Activated CD4-positive, CD25-positive, alpha-beta regulatory T cell treated with anti-CD3 and anti-CD28 coated beads, Interleukin-2, amount 50 U/mL, for 24 hours (primary cell): ENCODE data around the gene BAHD1.
A peak's percentile ranks its signal among the peaks of the same experiment; 100 is the strongest.

Experiments
- ATAC-seq, 2 donors: fragments of 150-1000 bp; cut with Tn5 transposase; one replicate each; pipeline ENCODE4 v1.10.0; 2021; ENCODE audit warnings: mild to moderate bottlenecking in 1 of 2, moderate library complexity in 1 of 2

The BAHD1 gene

DNA sequence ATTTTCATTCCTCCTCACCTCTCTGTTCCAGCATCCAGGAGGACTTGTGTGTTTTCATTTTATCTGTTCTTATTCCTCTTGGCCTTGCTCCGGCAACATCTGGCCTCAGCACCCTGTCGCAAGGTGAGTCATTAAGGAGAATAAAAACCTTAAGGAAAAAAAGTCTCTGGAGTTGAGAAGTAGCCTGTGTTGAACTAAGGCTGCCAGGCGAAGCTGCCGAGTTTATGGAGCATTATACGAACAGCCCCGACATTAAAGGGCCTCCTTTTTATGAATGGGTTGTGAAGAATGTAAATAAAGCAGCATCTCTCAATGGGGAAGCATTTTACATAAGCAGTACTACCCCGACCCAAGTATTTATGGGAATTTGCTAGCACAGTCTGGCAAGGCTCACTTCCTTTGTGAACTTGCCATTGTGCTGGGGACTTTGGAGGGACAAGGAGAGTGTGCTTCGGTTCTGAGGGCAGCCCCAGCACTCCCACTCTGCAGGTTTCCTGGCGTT, 4.7 kb downstream of the BAHD1 start:
- ATAC-seq, result no peak

DNA sequence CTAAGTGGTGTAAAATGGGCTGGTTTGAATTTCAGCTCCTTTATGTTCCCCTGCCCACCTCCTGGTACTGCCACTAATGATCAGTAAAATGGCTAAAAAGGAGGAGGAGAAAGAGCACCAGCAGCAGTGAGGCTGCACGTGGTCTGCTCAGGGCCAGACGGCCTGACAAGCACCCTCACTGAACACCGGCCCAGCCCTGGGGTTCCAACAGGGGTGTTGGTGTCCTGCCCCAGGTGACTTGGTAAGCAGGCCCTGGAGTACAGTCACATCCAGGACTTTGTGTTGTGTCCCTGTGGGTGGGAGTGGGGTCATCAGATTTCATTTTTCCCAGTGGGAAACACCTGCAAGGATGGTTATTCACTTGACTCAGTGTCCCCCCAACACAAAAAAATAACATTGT, 5.4 kb downstream of the BAHD1 start:
- no peak for ATAC-seq

DNA sequence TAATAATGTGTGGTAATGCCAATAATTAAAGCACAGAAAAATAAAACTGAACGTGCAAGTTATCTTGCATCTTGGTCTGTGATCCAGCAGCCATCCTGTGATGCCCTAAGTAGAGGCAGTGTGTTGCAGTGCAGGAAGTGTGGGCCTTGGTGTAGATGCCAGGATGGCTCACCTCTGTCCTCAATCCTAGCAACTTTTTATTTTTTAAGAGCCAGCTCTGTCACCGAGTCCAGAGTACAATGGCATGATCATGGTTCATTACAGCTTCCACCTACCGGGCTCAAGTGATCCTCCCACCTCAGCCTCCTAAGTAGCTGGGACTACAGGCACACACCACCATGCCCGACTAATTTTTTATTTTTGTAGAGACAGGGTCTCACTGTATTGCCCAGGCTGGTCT, 7.6 kb downstream of the BAHD1 start:
- ATAC-seq, result no peak

DNA sequence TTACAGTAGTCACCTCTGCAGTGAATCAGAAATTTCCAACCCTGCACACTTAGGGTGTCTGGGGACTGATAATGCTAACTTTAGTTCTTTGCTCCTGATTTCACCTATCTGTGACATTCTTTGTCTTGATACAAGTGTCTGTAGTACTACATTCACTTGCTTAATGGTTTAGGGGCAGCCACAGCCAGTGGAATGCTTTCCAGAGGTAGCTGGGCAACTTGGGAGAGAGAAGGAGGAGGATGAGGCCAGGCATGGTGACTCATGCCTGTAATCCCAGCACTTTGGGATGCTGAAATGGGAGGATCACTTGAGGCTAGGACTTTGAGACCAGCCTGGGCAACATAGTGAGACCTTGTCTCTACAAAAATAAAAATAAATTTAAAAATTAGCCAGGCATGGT, 8.5 kb downstream of the BAHD1 start:
- no peak for ATAC-seq

DNA sequence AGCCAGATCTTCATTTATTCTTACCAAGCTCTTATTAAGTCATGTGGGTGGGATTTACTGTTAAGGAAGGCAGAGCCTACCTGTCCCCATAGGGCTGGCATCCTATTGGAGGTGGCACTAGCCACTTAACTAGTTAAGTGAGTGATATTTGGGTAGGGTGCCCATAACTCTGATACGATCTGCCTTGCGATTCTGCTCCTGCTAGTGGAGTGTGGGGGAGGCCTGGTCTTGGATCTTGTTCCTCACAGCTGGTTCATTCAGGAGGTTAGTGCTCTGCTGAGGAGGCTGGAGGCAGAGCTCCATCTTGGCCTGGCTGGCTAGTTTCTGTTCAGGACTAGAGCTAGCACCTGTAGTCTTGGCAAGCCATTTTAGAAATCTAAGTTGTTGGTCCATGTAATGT, 9.3 kb downstream of the BAHD1 start:
- no peak for ATAC-seq

DNA sequence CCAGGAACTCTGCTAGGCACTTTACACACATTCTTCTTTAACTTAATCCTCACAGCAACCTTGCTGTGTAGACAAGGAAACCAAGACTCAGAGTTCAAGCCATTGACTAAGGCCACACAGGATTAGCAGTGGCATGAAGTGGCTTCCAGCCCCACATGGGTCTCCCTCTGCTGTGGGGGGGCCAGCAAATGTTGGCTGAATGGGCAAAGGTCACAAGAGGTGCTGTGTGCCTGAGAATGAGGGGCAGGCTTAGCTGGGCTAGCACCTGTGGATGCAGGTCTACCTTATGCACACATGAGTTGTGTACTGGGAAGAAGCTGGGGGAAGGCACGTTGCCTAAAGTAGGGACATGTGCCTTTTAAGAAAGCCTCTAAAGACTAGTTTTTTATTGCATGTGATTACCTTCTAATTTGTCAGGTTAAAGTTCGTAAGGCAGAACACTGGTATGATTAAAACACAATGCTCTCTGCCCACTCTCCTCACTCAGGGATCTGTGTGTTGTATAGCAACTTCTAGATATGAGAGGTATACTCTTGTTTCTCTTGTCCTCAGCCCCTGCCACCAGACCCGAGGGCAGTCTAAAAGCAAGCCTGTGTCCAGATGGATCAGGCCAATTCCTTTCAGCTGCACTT, 10.9 kb downstream of the BAHD1 start:
- no peak for ATAC-seq

DNA sequence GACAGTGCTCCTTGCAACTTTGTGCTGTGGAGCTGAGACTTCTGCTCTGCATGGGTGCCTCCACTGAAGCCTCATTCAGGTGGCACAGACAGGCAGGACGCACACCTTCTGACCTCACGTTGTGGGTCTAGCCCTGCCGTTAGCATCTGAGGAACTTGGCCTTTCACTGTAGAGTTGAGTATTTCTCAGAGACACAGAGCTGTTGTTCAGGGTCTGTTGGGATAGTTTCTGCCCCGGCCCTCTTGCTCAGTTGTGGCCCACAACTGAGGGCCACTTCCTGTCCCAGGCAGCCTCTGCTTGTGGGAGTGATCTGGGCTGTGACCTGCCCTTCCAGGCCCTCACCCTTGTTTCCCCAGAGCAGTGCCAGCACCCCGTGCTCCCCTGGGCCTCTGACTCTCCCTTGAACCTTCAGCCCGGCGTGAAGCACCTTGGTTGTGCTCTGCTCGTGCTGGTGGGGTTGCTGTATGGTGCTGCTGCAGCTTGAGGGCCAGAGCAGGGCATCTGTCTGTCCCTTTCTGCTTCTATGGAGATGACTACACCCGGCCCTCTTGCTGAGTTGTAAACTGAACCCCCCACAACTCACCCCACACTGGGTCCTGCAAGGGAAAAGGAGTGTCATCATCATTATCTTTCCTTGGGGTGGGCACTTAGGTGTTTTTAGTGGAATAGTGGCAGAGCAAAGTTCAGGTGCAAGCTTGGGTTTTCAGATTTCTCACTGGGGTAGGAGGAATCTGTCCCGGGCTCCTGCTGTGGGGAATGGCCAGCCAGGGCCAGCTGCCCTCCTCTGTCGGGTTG, 11.7 kb downstream of the BAHD1 start:
- ATAC-seq, result peak; percentile 37 to 44

DNA sequence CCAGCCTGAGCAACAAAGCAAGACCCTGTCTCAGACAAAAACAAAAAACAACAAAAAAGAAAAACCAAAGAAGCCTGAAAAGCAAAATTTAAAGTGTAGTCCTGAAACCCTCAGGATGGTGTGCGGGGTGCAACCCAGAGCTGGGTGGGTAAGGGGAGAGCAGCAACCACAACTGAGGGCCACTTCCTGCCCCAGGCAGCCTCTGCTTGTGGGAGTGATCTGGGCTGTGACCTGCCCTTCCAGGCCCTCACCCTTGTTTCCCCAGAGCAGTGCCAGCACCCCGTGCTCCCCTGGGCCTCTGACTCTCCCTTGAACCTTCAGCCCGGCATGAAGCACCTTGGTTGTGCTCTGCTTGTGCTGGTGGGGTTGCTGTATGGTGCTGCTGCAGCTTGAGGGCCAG, 13.2 kb downstream of the BAHD1 start:
- ATAC-seq, result peak; percentile 63 to 66

DNA sequence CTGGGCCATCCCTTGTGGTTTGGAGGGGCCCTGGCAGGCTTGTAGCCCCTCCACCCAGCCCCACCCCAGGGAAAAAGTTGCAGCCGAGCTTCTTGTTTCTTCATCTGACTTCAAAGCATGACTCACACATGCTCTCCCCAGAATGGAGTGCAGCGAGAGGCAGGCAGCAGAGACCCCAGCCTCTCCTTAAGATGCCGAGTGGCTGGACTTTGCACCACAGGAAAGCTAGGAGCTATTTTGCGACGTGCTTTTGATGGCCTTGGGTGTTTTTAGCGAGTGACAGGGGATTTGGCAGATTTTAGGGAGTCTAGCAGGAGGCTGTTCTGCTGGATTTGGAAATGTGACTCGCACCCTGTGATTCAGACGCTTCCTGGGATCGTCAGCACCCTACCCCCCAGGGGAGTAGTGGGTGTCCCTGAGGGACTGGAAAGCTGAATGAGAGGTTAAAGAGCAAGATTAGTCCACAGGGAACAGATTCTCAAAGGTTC, 14.2 kb downstream of the BAHD1 start:
- ATAC-seq, result no peak

DNA sequence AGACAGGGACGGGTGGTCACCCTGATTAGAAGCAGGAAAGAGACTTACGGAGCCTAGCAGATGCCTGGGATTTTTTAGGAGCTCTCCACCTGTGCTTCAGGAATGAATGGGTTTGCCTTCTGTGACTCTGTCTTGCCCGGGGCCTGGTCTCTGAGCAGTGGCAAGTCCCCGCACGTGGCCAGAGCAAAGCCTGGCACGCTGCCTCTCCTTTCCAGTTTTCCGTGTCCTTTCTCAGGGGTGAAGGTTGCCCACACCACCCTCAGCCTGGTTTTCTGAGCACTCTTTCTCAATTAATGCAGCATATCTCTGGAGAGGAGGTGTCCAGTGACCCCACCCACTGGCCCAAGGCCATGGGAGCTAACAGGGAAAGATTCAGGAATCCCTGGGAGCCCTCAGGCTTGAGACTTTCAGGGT, 15.6 kb downstream of the BAHD1 start:
- no peak for ATAC-seq

DNA sequence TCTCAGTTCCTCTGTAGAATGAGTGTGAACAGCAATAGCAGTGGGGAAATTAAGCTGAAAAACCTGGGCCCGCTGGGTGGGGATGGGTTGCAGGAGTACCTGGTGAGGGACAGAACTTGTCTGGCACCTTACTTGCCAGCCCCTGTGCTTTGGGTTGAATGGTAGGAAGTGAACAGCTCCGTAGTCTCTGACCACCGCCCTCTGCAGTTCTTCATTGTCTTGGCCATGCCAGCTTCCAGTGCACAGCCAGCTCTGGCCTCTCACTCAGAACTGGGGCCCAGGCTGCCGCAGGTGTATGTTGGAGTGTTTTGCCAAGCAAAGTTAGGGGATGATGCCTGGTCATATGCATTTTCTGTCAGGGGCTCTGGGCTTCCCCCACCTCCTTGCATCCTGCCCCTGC, 16.0 kb downstream of the BAHD1 start:
- no peak for ATAC-seq

DNA sequence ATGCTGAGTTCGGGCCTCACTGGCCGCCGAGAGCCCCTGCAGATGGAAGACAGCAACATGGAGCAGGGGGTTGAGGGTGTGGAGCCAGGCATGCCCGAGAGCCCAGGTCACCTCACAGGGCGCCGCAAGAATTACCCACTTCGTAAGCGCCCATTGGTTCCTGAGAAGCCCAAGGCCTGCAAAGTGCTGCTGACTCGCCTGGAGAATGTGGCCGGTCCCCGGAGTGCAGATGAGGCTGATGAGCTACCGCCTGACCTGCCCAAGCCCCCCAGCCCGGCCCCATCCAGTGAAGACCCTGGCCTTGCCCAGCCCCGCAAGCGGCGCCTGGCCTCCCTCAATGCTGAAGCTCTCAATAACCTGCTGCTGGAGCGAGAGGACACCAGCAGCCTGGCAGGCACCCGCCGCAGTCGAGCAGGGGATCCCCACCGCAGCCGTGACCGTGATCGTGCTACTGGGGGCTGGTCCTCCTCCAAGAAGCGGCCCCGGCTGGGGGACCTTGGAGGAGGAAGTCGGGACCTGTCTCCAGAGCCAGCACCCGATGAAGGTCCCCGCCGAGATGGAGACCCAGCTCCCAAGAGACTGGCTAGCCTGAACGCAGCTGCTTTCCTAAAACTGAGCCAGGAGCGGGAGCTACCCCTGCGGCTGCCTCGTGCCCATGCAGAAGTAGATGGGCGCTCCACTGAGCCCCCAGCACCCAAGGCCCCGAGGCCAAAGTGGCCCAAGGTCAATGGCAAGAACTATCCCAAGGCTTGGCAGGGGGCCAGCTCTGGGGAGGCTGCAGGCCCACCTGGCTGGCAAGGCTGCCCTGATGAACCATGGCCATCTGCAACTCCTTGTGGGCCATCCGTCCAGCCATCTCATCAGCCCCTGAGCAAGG, 18.0 kb downstream of the BAHD1 start:
- ATAC-seq, result no peak

DNA sequence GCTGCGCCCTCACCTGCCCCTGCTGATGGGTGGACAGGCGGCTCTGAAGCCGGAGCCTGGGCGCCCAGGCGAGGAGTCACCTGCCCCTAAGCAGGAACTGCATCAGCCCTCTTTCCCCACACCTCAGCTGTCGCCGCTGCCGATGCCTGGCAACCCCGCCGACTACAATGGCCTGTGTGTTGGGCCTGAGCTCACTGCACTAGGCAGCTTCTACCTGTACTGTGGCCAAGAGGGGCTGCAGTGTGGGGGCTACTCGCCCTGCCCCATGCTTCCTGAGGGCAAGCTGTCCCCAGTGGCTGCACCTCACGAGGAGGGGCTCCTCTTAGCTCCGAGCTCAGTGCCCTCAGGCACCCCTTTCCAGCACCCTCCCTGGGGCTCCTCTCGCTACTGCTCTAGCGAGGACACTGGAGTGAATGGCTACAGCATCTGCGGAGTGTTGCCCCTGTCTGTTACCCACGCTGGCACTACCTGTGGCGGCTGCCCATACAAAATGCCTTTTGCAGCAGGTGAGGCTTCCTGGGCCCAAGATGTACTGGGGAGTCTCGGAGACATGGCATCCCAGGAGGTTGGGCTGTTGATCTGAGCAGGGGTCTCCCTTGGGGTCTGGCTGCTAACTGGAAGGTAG, 18.8 kb downstream of the BAHD1 start:
- no peak for ATAC-seq

DNA sequence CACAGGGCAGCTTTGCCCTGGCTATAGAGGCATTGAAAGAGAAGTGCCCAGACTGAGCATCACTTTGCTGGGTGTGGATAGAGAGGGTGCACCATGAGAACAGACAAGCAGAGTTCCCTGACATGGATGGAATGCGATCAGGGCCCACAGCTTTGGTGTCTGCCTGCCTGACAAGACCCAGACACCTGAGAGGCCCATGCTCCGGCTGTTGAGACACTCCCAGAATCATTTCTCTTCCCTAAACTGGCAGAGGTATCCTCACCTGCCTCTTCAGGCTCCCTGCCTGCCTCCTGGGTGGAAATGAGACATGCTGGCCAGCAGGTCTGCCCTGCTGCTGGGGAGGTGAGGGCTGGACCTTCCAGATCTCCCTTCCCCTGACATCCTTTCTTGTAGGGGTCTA, 19.7 kb downstream of the BAHD1 start:
- ATAC-seq, result no peak

DNA sequence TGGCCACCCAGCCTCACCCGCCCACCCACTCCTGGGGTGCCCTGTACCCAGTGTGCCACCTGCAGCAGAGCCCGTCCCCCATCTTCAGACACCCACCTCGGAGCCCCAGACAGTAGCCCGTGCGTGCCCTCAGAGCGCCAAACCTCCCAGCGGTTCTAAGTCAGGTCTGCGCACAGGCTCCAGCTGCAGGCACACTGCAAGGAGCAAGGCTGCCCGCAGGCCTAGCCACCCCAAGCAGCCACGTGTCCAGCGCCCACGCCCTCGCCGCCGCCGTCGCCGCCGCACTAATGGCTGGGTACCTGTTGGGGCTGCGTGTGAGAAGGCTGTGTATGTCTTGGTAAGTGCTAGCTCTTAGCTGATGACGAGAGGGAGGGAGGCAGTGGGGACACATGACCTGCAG, 21.2 kb downstream of the BAHD1 start:
- no peak for ATAC-seq

DNA sequence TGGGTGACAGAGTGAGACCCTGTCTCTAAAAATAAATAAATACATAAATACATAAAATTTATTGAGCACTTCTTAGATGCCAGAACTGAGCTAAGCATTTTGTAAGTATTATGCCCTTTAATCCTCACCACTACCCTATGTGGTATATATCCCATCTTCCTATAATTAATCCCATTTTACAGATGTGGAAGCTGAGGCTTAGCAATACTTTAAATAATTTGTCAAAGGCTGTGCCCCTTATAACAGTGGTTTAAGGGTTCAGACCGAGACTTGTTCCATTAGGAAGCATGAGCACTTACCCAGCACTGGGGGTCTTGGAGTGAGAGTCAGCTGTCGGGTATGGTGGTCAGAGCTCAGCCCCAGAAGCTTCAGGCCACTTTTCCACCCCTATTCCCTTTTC, 22.5 kb downstream of the BAHD1 start:
- ATAC-seq, result no peak

DNA sequence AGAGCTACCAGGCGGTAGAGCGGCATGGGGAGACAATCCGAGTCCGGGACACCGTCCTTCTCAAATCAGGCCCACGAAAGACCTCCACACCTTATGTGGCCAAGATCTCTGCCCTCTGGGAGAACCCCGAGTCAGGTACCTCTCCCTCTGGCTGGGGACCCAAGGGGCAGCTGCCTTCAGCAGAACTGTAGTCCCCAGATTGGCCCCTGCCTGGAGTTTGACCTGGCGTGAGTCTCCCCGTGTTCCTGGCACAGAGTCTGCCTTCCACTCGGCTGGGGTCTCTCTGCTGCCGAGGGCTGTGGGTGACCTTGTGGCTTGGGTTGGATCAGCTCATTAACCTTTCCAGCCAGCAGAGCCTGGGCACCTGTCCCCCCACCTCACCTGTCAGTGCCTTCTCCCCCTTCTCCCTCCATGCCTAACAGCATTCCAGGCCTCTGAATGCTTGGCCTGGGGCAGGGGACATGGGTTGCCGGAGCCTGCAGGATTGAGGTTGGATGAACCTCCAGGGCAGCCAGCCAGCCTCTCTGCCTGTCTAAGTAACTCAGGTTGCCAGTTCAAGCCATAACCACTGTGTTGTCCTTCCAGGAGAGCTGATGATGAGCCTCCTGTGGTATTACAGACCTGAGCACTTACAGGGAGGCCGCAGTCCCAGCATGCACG, 23.3 kb downstream of the BAHD1 start:
- ATAC-seq, result no peak

DNA sequence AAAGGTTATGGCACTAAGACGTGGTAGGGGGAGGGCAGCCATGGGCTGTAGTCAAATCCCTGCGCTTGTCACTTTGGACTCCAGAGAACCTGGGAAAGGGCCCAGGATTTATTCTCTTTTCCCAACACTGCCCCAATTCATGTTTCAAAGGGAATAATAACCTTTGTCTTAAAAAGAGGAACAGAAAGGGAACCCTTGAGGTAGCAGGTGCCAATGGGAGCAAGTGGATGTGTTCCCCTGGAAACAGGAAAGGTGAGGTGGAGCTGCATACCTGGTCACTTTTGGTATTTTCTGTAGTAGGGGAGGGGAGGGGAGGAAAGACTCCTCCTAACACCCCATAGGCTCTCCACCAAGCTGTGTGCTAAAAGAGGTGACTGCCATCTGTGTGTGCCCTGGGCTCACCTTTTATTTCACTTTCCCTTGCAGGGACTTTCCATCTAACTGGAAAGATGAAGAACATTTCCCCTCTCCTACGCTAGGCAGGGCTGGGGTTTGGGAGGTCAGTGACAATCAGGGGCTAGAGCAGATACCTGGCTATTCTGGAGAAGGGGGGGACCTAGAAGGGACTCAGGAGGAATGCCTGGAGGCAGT, 23.9 kb downstream of the BAHD1 start:
- ATAC-seq, result no peak

DNA sequence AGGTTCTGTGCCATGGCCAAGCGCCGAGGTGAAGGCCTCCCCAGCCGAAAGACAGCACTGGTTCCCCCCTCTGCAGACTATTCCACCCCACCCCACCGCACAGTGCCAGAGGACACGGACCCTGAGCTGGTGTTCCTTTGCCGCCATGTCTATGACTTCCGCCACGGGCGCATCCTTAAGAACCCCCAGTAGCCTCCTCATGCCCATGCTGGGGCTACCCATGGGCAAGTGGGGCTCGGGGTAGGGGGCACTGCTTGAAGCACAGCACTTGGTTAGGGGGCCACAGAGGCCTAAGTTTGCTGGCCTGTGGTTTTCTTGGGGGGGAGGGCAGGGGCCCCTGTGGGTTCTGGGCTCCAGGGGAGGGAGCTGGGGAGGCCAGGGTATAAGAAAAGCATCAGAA, 25.2 kb downstream of the BAHD1 start:
- ATAC-seq, result no peak

DNA sequence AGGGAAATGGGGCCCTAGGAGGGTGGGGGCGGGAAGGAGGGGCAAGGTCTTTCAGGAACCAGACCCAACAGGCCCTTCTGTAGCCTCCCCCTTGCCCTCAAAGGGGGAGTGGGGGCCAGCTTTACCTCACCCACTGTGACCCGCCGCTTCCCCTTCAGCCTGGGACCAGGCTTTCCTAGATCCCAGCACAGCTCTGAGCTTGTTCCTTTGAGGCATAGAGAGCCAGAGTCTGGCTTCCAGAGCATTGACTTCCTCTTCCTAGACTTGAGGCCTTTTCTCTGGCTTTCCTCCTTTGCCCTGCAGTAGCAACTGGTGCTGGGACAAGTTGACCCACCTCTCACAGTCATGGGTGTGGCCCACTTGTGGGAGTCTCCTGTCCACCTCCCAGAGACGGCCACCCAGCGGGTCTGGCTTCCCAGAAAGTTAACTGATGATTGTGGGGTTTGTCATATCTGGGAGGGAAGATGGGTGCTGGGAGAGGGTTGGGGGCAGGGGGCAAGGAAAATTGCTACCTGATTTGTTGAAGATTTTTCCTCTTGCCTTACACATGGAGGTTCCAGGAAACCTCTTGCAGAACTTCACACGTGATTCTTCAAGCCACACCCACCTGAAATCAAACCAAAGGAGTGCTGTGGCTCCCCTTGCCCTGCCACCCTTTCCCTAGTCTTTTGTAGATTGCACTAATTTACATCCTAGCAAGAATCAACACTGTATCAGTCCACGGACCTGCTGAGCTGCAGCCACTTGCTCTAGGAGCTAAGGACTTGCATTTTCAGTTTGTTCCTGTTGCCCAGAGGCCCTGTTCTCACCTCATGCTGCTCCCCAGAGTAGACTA, 25.9 kb downstream of the BAHD1 start:
- ATAC-seq, result no peak

DNA sequence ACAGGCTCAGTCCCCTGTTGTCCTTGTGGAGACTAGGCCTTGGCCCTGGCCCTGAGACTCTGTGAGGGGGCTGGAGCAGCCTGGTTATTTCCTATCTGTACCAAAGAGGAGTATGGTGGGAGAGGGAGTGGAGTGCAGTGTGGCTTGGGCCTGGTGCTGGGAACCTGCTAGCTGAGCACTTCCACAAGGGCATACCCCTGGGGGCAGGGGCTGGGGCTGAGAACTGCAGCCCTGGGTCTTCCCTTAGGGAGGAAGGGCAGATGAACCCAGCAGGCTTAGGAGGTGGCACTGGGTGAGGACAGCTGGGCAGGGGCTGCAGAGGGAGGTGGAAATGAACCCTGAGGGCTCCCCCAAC, 26.5 kb downstream of the BAHD1 start:
- ATAC-seq, result no peak
